SK-N-SH treated with all-trans-retinoic acid at 6 μM for 48 hours (cell line): ENCODE measurements around the gene MICALL2.

Experiments used
- ATAC-seq: fragments of 200-7000 bp; cut with Tn5 transposase; 3 replicates; pipeline ENCODE4 v1.9.1; 2020; ENCODE audit warnings: mild to moderate bottlenecking, moderate library complexity
- ARNTL ChIP-seq: fragments of 450-650 bp; formaldehyde crosslinking; IDR thresholded peaks from 2 replicates; pipeline ENCODE4 v1.5.0; 2020; ENCODE audit warnings: low read depth, mild to moderate bottlenecking, moderate library complexity, borderline replicate concordance
- BACH2 ChIP-seq: fragments of 250-450 bp; sonication (Bioruptor Pico); IDR thresholded peaks from 2 replicates; pipeline ENCODE4 v1.9.0; 2021; ENCODE audit warnings: mild to moderate bottlenecking, borderline replicate concordance
- ESRRG ChIP-seq: fragments of 250-450 bp; sonication (Bioruptor Pico); IDR thresholded peaks from 2 replicates; pipeline ENCODE4 v1.6.1; 2021; ENCODE audit warnings: mild to moderate bottlenecking
- GLIS3 ChIP-seq: fragments of 250-450 bp; sonication (Bioruptor Pico); IDR thresholded peaks from 2 replicates; pipeline ENCODE4 v1.5.0; 2020; ENCODE audit warnings: mild to moderate bottlenecking, moderate library complexity
- OSR1 ChIP-seq: fragments of 250-450 bp; sonication (Bioruptor Pico); IDR thresholded peaks from 2 replicates; pipeline ENCODE4 v1.8.0; 2022; ENCODE audit warnings: moderate library complexity, mild to moderate bottlenecking, inconsistent platforms
- PPARA ChIP-seq: fragments of 250-450 bp; sonication (Bioruptor Pico); IDR thresholded peaks from 2 replicates; pipeline ENCODE4 v1.5.0; 2020; ENCODE audit warnings: mild to moderate bottlenecking, borderline replicate concordance
- SNAI2 ChIP-seq: fragments of 250-450 bp; sonication (Bioruptor Pico); IDR thresholded peaks from 2 replicates; pipeline ENCODE4 v1.5.0; 2020; ENCODE audit warnings: mild to moderate bottlenecking, moderate library complexity
- TCF4 ChIP-seq: fragments of 250-450 bp; sonication (Bioruptor Pico); IDR thresholded peaks from 2 replicates; pipeline ENCODE4 v1.8.0; 2021; ENCODE audit warnings: mild to moderate bottlenecking, moderate library complexity, borderline replicate concordance
- TOX ChIP-seq: fragments of 250-450 bp; sonication (Bioruptor Pico); IDR thresholded peaks from 2 replicates; pipeline ENCODE4 v1.8.0; 2021; ENCODE audit warnings: mild to moderate bottlenecking, moderate library complexity, borderline replicate concordance
- ZC3H10 ChIP-seq: fragments of 250-450 bp; sonication (Bioruptor Pico); IDR thresholded peaks from 2 replicates; pipeline ENCODE4 v1.5.1; 2021; ENCODE audit warnings: mild to moderate bottlenecking, moderate library complexity
- ZFP3 ChIP-seq: fragments of 250-450 bp; sonication (Bioruptor Pico); IDR thresholded peaks from 2 replicates; pipeline ENCODE4 v1.5.0; 2020; ENCODE audit warnings: mild to moderate bottlenecking, moderate library complexity
- ZFP30 ChIP-seq: fragments of 450-650 bp; formaldehyde crosslinking; IDR thresholded peaks from 2 replicates; pipeline ENCODE4 v1.5.0; 2022; ENCODE audit warnings: mild to moderate bottlenecking, moderate library complexity
- ZNF565 ChIP-seq: fragments of 450-650 bp; formaldehyde crosslinking; conservative IDR thresholded peaks from 2 replicates; pipeline ENCODE4 v1.5.0; 2020; ENCODE audit warnings: low read depth, mild to moderate bottlenecking, moderate library complexity
- ZNF70 ChIP-seq: fragments of 450-650 bp; formaldehyde crosslinking; IDR thresholded peaks from 2 replicates; pipeline ENCODE4 v1.5.0; 2020; ENCODE audit warnings: mild to moderate bottlenecking, moderate library complexity
- TF ChIP-seq, protein P1 (sequence below): fragments of 250-450 bp; sonication (Bioruptor Pico); IDR thresholded peaks from 2 replicates; pipeline ENCODE4 v1.5.1; 2021; ENCODE audit warnings: mild to moderate bottlenecking, moderate library complexity
- TF ChIP-seq, protein P2 (sequence below): fragments of 250-450 bp; sonication (Bioruptor Pico); IDR thresholded peaks from 2 replicates; pipeline ENCODE4 v1.5.0; 2020; ENCODE audit warnings: mild to moderate bottlenecking, moderate library complexity
- TF ChIP-seq, protein P3 (sequence below): fragments of 250-450 bp; sonication (Bioruptor Pico); IDR thresholded peaks from 2 replicates; pipeline ENCODE4 v1.8.0; 2020; ENCODE audit warnings: mild to moderate bottlenecking, moderate library complexity, borderline replicate concordance
- TF ChIP-seq, protein P4 (sequence below): fragments of 250-450 bp; sonication (Bioruptor Pico); IDR thresholded peaks from 2 replicates; pipeline ENCODE4 v1.8.0; 2021; ENCODE audit warnings: low read depth, mild to moderate bottlenecking, moderate library complexity, borderline replicate concordance
- TF ChIP-seq, protein P5 (sequence below): fragments of 250-450 bp; sonication (Bioruptor Pico); IDR thresholded peaks from 2 replicates; pipeline ENCODE4 v1.5.1; 2020; ENCODE audit warnings: low read depth, mild to moderate bottlenecking, moderate library complexity

Gene MICALL2

DNA sequence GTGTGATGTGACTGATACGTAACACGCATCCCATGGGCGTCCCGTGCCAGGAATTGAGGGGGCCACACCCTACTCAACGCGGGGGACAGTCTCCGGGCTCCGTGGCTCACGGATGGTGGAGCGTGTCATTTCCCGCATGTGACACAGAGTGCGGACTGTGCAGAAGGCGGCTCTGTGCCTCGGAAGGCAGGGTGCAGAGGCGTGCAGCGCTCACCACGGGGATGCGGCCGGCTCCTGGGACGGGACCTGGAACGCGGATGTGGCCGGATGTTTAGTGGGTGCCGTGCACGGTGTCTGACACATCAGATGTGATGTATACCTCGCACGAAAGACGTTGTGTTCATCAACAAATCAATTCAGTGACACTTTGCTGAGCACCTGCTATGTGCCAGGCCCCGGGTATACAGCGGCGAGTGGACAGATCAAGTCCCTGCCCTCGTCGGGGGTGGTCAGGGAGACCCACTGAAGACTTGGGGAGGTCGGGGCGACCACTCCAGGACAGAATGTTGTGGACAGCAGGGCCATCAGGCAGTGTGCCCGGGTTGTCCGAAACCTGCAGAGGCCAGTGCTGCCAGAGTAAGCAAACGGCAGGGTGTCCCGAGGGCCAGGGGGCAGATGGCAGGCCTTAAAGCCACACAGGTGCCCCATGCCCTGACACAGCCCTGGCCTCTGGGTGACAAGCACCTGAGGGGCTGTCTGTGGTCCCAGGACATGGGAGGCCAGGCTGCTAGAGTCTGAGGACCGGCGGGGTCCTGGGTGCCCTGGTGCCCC is 38.1 kb downstream of the MICALL2 start:
- peak; percentile 6; the same call in 2 of the 3 replicates for ATAC-seq
- TF ChIP-seq ZNF565 = no peak
- no peak for TF ChIP-seq TCF4
- no peak for TF ChIP-seq ZC3H10 (CRISPR knock-in tag)
- TF ChIP-seq, protein P1, sequence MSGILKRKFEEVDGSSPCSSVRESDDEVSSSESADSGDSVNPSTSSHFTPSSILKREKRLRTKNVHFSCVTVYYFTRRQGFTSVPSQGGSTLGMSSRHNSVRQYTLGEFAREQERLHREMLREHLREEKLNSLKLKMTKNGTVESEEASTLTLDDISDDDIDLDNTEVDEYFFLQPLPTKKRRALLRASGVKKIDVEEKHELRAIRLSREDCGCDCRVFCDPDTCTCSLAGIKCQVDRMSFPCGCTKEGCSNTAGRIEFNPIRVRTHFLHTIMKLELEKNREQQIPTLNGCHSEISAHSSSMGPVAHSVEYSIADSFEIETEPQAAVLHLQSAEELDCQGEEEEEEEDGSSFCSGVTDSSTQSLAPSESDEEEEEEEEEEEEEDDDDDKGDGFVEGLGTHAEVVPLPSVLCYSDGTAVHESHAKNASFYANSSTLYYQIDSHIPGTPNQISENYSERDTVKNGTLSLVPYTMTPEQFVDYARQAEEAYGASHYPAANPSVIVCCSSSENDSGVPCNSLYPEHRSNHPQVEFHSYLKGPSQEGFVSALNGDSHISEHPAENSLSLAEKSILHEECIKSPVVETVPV (CRISPR knock-in tag) = no peak
- TF ChIP-seq SNAI2 (CRISPR knock-in tag) = no peak
- TF ChIP-seq ARNTL = no peak
- TF ChIP-seq, protein P2, sequence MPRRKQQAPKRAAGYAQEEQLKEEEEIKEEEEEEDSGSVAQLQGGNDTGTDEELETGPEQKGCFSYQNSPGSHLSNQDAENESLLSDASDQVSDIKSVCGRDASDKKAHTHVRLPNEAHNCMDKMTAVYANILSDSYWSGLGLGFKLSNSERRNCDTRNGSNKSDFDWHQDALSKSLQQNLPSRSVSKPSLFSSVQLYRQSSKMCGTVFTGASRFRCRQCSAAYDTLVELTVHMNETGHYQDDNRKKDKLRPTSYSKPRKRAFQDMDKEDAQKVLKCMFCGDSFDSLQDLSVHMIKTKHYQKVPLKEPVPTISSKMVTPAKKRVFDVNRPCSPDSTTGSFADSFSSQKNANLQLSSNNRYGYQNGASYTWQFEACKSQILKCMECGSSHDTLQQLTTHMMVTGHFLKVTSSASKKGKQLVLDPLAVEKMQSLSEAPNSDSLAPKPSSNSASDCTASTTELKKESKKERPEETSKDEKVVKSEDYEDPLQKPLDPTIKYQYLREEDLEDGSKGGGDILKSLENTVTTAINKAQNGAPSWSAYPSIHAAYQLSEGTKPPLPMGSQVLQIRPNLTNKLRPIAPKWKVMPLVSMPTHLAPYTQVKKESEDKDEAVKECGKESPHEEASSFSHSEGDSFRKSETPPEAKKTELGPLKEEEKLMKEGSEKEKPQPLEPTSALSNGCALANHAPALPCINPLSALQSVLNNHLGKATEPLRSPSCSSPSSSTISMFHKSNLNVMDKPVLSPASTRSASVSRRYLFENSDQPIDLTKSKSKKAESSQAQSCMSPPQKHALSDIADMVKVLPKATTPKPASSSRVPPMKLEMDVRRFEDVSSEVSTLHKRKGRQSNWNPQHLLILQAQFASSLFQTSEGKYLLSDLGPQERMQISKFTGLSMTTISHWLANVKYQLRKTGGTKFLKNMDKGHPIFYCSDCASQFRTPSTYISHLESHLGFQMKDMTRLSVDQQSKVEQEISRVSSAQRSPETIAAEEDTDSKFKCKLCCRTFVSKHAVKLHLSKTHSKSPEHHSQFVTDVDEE = no peak
- TF ChIP-seq TOX = no peak
- no peak for TF ChIP-seq PPARA (CRISPR knock-in tag)
- TF ChIP-seq ZFP3 (CRISPR knock-in tag) = no peak
- TF ChIP-seq ZFP30 = no peak

DNA sequence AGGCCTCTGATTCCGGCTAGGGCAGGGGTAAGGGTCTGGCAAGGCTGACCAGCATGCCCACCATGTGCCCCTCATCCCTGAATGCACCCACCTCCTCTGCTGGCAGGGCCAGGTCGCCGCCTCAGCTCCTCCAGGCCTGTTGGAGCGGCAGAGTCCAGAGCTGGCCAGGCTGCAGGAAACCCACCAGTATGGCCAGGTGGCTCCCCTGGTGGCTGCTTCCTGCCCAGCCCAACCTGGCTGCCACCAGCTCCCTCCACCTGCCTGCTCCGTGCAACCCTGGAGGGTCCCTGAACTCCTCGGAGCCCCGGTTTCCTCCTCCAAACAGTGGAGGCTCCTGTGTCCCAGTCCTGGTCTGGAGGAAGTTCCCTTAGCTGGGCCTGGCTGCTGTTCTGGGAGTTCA is 39.6 kb downstream of the MICALL2 start:
- no peak for ATAC-seq
- no peak for TF ChIP-seq GLIS3 (CRISPR knock-in tag)
- TF ChIP-seq, protein P1 (CRISPR knock-in tag) = no peak
- TF ChIP-seq, protein P3, sequence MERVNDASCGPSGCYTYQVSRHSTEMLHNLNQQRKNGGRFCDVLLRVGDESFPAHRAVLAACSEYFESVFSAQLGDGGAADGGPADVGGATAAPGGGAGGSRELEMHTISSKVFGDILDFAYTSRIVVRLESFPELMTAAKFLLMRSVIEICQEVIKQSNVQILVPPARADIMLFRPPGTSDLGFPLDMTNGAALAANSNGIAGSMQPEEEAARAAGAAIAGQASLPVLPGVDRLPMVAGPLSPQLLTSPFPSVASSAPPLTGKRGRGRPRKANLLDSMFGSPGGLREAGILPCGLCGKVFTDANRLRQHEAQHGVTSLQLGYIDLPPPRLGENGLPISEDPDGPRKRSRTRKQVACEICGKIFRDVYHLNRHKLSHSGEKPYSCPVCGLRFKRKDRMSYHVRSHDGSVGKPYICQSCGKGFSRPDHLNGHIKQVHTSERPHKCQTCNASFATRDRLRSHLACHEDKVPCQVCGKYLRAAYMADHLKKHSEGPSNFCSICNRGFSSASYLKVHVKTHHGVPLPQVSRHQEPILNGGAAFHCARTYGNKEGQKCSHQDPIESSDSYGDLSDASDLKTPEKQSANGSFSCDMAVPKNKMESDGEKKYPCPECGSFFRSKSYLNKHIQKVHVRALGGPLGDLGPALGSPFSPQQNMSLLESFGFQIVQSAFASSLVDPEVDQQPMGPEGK (CRISPR knock-in tag) = no peak
- TF ChIP-seq, all 23 proteins: peak for 0

DNA sequence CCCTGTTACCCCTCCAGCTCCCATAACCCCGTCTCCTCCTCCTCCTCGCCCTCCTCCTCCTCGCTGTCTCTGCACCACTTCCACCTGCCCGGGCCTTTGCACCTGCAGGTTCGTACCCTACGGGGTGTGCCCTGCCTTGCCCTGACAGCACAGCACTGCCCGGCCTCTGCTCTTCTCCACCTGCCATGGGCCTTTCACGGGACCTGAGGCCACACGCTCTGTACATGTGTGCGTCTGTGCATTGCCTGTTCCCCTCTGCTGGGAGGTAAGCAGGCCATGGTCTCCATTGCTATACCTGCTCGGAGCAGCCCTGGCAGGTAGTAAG is 40.0 kb downstream of the MICALL2 start:
- no peak for ATAC-seq
- TF ChIP-seq ESRRG = no peak
- no peak for TF ChIP-seq ARNTL
- TF ChIP-seq, protein P4, sequence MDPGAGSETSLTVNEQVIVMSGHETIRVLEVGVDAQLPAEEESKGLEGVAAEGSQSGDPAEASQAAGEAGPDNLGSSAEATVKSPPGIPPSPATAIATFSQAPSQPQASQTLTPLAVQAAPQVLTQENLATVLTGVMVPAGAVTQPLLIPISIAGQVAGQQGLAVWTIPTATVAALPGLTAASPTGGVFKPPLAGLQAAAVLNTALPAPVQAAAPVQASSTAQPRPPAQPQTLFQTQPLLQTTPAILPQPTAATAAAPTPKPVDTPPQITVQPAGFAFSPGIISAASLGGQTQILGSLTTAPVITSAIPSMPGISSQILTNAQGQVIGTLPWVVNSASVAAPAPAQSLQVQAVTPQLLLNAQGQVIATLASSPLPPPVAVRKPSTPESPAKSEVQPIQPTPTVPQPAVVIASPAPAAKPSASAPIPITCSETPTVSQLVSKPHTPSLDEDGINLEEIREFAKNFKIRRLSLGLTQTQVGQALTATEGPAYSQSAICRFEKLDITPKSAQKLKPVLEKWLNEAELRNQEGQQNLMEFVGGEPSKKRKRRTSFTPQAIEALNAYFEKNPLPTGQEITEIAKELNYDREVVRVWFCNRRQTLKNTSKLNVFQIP (CRISPR knock-in tag) = no peak
- TF ChIP-seq, protein P1 (CRISPR knock-in tag) = no peak
- no peak for TF ChIP-seq OSR1 (CRISPR knock-in tag)
- TF ChIP-seq BACH2 (CRISPR knock-in tag) = no peak
- TF ChIP-seq ZC3H10 (CRISPR knock-in tag) = no peak
- TF ChIP-seq, protein P5, sequence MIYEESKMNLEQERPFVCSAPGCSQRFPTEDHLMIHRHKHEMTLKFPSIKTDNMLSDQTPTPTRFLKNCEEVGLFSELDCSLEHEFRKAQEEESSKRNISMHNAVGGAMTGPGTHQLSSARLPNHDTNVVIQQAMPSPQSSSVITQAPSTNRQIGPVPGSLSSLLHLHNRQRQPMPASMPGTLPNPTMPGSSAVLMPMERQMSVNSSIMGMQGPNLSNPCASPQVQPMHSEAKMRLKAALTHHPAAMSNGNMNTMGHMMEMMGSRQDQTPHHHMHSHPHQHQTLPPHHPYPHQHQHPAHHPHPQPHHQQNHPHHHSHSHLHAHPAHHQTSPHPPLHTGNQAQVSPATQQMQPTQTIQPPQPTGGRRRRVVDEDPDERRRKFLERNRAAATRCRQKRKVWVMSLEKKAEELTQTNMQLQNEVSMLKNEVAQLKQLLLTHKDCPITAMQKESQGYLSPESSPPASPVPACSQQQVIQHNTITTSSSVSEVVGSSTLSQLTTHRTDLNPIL = no peak
- no peak for TF ChIP-seq SNAI2 (CRISPR knock-in tag)
- TF ChIP-seq GLIS3 (CRISPR knock-in tag) = no peak
- TF ChIP-seq, protein P3 (CRISPR knock-in tag) = no peak
- no peak for TF ChIP-seq PPARA (CRISPR knock-in tag)
- TF ChIP-seq ZNF70 = no peak
- no peak for TF ChIP-seq ZNF565
